RWPE2 (cell line): Measurements from ENCODE around the gene MBNL1.

Experiments used
- ATAC-seq: fragments of 200-7000 bp; cut with Tn5 transposase; 3 replicates; pipeline ENCODE4 v1.9.1; 2021; ENCODE audit warnings: low read depth
- DNase-seq: peaks from one replicate; pipeline ENCODE4 v3.0.0-alpha.2; 2020; ENCODE audit warnings: low spot score
- H3K27ac ChIP-seq: fragments of 450-650 bp; 2 replicates; pipeline ENCODE4 v1.5.1; 2017; ENCODE audit warnings: mild to moderate bottlenecking; ENCODE audit not compliant: poor library complexity, severe bottlenecking
- H3K27me3 ChIP-seq: fragments of 250-450 bp; sonication (Bioruptor Pico); 2 replicates; pipeline ENCODE4 v1.5.1; 2021; ENCODE audit warnings: mild to moderate bottlenecking, moderate library complexity; ENCODE audit not compliant: insufficient read depth, poor library complexity, severe bottlenecking
- H3K36me3 ChIP-seq: fragments of 250-450 bp; sonication (Bioruptor Pico); 2 replicates; pipeline ENCODE4 v1.5.1; 2020; ENCODE audit warnings: low read depth, mild to moderate bottlenecking, moderate library complexity
- H3K4me1 ChIP-seq: fragments of 250-450 bp; sonication (Bioruptor Pico); 2 replicates; pipeline ENCODE4 v1.5.1; 2021; ENCODE audit warnings: mild to moderate bottlenecking, moderate library complexity; ENCODE audit not compliant: insufficient read depth, poor library complexity, severe bottlenecking
- H3K4me3 ChIP-seq: fragments of 250-450 bp; sonication (Bioruptor Pico); 2 replicates; pipeline ENCODE4 v1.5.1; 2021; ENCODE audit warnings: mild to moderate bottlenecking, moderate library complexity; ENCODE audit not compliant: severe bottlenecking
- H3K9me3 ChIP-seq: fragments of 250-450 bp; sonication (Bioruptor Pico); 2 replicates; pipeline ENCODE4 v1.5.1; 2021; ENCODE audit warnings: mild to moderate bottlenecking, moderate library complexity; ENCODE audit not compliant: severe bottlenecking
- CTCF ChIP-seq: fragments of 450-650 bp; IDR thresholded peaks from one replicate; pipeline ENCODE4 v1.5.1; 2017; ENCODE audit warnings: mild to moderate bottlenecking, moderate library complexity; ENCODE audit not compliant: poor library complexity, severe bottlenecking

MBNL1 gene

GRCh38 chr3:152276681-152277080, 8.0 kb downstream of the MBNL1 start:
- Histone ChIP-seq H3K4me1 (peaks cover 39% of the 10 kb centered on the region), H3K9me3 (peaks cover 2% of the 10 kb centered on the region), H3K27ac (no peak overlapping the region), H3K27me3 (no peaks in the 10 kb centered on the region), H3K4me3 (no peak overlapping the region), H3K36me3 (peaks cover 14% of the 10 kb centered on the region)
- ATAC-seq (peak; percentile 31; the same call in 1 of the 3 replicates), DNase-seq (no peak)
- TF ChIP-seq CTCF, result no peak

GRCh38 chr3:152277198-152277597, 8.5 kb downstream of the MBNL1 start:
- Histone ChIP-seq H3K4me3 (no peak overlapping the region), H3K27ac (no peak overlapping the region), H3K36me3 (peaks cover 14% of the 10 kb centered on the region), H3K9me3 (peaks cover 2% of the 10 kb centered on the region), H3K4me1 (peaks cover 34% of the 10 kb centered on the region), H3K27me3 (no peaks in the 10 kb centered on the region)
- TF ChIP-seq CTCF, result no peak
- ATAC-seq, result no peak
- no peak for DNase-seq

- TF ChIP-seq CTCF, result no peak
- Histone ChIP-seq H3K4me3 (no peak overlapping the region), H3K36me3 (peaks cover 6% of the 10 kb centered on the region), H3K4me1 (peaks cover 24% of the 10 kb centered on the region), H3K27me3 (no peaks in the 10 kb centered on the region), H3K27ac (no peak overlapping the region), H3K9me3 (peaks cover 2% of the 10 kb centered on the region)
- DNase-seq, result no peak
- ATAC-seq, result 0 out of 3 replicates have a peak, but pooled peaks have one; percentile 27
Measured at GRCh38 chr3:152278756-152279427, 10.2 kb downstream of the MBNL1 start.

- no peak for ATAC-seq
Measured at GRCh38 chr3:152279479-152279878, 10.8 kb downstream of the MBNL1 start.

More at GRCh38 chr3:152279479-152279878, 10.8 kb downstream of the MBNL1 start:
- no peak for DNase-seq
- no peak overlapping the region for H3K27ac ChIP-seq
- H3K4me1 ChIP-seq, result peaks cover 26% of the 10 kb centered on the region
- no peak for TF ChIP-seq CTCF
- H3K4me3 ChIP-seq, result no peak overlapping the region
- peaks cover 2% of the 10 kb centered on the region for H3K9me3 ChIP-seq
- H3K36me3 ChIP-seq, result peaks cover 5% of the 10 kb centered on the region
- no peaks in the 10 kb centered on the region for H3K27me3 ChIP-seq
